Measurements from ENCODE around the gene ABHD2.

The ABHD2 gene

DNA sequence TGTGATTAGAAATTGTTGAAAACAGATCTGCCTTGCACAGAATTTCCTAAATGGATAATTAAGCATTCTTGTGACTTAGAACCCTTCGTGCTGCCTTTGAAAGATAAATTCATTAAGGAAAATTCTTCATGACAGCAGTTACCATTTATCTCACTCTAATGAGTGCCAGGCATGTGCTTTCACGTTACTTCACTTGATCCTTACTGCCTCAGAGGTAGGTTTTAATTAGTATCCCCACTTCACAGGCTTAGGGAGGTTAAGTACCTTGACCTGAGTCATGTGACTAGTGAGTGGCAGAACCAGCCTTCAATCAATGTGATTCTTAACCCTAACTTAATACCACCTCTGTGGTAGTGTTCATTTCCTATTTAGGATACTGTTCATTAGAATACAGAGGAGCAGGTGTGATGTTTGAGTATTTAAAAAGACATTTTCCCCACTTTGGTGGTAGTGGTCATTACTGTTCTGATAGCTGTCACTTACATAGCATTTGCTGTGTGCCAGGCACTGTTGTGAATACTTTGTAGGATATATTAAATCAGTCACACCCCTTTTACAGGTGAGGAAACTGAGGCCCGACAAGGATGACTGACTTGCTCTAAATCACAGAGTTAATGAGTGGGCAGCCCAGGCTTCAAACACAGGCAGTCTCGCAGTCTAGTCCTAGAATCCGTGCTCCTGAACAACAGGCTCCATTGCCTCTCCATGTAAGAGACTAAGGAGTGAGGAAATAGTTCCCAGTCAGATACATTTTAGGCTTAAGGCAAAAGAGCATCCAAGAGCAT is 75.2 kb downstream of the ABHD2 start:
- Histone ChIP-seq H4K20me1 (ENCODE audit: control insufficient read depth, insufficient read depth, low read depth, low read length) (no peaks in the 10 kb centered on the region), H3K27me3 (ENCODE audit: control insufficient read depth, low read length) (no peaks in the 10 kb centered on the region), H3K27ac (ENCODE audit: low read depth, low read length) (no peak overlapping the region), H3K4me2 (ENCODE audit: low read length) (no peak overlapping the region), H3F3A (ENCODE audit: control insufficient read depth, insufficient read depth) (no peaks in the 10 kb centered on the region), H3K36me3 (ENCODE audit: control insufficient read depth, low read length) (no peaks in the 10 kb centered on the region), H3K79me2 (ENCODE audit: control insufficient read depth, low read length) (no peaks in the 10 kb centered on the region), H3K4me1 (ENCODE audit: control insufficient read depth, low read length) (no peaks in the 10 kb centered on the region), H3K4me3 (ENCODE audit: low read length) (no peak overlapping the region), H3K9me3 (ENCODE audit: control insufficient read depth, insufficient read depth, low read length) (no peaks in the 10 kb centered on the region), H3K9me2 (replicated peaks; ENCODE audit: control insufficient read depth, low read length) (no peaks in the 10 kb centered on the region)
- no peak for TF ChIP-seq EZH2phosphoT487 (IDR thresholded peaks at IDR 0.05; ENCODE audit: borderline replicate concordance, low read length)
- TF ChIP-seq, protein P1, sequence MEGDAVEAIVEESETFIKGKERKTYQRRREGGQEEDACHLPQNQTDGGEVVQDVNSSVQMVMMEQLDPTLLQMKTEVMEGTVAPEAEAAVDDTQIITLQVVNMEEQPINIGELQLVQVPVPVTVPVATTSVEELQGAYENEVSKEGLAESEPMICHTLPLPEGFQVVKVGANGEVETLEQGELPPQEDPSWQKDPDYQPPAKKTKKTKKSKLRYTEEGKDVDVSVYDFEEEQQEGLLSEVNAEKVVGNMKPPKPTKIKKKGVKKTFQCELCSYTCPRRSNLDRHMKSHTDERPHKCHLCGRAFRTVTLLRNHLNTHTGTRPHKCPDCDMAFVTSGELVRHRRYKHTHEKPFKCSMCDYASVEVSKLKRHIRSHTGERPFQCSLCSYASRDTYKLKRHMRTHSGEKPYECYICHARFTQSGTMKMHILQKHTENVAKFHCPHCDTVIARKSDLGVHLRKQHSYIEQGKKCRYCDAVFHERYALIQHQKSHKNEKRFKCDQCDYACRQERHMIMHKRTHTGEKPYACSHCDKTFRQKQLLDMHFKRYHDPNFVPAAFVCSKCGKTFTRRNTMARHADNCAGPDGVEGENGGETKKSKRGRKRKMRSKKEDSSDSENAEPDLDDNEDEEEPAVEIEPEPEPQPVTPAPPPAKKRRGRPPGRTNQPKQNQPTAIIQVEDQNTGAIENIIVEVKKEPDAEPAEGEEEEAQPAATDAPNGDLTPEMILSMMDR (IDR thresholded peaks at IDR 0.05; ENCODE audit: low read depth, low read length, poor library complexity, severe bottlenecking) = no peak

DNA sequence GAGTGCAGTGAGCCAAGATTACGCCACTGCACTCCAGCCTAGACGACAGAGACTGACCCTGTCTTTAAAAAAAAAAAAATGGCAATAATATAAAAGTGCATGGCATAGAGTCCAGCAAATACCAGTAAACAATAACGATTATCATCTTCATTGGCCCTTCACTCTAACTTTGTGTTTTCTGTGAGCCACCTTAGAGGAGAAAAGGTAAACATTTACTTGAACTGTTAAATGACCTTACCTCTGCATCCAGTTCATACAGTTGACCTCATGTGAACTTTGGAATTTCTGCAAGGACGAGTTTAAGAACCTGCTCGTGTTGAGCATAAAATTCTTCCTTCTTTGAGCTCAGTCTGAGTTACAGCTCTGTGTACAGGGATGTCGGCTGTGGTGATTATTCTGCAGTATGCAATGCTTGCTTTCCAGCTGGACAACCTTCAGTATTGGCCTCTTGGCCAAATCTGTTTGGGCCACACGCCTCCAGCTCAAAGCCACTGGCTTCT is 76.5 kb downstream of the ABHD2 start:
- no peaks in the 10 kb centered on the region for H3K36me3 ChIP-seq (ENCODE audit: control insufficient read depth, low read length)
- no peak overlapping the region for H3K4me3 ChIP-seq (ENCODE audit: low read length)
- H3F3A ChIP-seq (ENCODE audit: control insufficient read depth, insufficient read depth) = no peaks in the 10 kb centered on the region
- H3K4me1 ChIP-seq (ENCODE audit: control insufficient read depth, low read length) = no peaks in the 10 kb centered on the region
- no peak overlapping the region for H3K27ac ChIP-seq (ENCODE audit: low read depth, low read length)
- H3K27me3 ChIP-seq (ENCODE audit: control insufficient read depth, low read length) = no peaks in the 10 kb centered on the region
- no peaks in the 10 kb centered on the region for H3K79me2 ChIP-seq (ENCODE audit: control insufficient read depth, low read length)
- H4K20me1 ChIP-seq (ENCODE audit: control insufficient read depth, insufficient read depth, low read depth, low read length) = no peaks in the 10 kb centered on the region
- H3K4me2 ChIP-seq (ENCODE audit: low read length) = no peak overlapping the region
- no peaks in the 10 kb centered on the region for H3K9me3 ChIP-seq (ENCODE audit: control insufficient read depth, insufficient read depth, low read length)
- no peaks in the 10 kb centered on the region for H3K9me2 ChIP-seq (replicated peaks; ENCODE audit: control insufficient read depth, low read length)
- no peak for TF ChIP-seq EZH2phosphoT487 (IDR thresholded peaks at IDR 0.05; ENCODE audit: borderline replicate concordance, low read length)
- TF ChIP-seq, protein P1 (IDR thresholded peaks at IDR 0.05; ENCODE audit: low read depth, low read length, poor library complexity, severe bottlenecking) = no peak

DNA sequence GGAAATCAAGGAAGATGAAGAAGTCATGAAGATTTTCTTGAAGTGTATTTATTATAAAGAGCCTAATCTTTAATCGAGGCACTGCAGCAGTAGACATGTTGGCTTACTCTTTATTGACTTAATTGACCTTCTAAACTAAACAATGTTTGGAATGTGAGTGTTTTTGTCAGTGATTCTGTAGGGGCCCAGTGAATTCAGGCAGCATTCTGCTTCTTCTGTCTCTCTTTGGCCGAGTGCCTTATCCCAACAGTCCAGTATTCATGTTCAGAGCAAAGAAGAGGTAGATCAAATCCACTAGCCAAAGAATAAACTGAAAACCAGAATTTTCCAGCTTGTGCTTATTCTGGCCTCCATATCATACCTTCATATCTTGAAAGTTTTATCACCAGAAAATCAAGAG is 77.4 kb downstream of the ABHD2 start:
- TF ChIP-seq EZH2phosphoT487 (IDR thresholded peaks at IDR 0.05; ENCODE audit: borderline replicate concordance, low read length) = no peak
- TF ChIP-seq, protein P1 (IDR thresholded peaks at IDR 0.05; ENCODE audit: low read depth, low read length, poor library complexity, severe bottlenecking) = no peak
- Histone ChIP-seq H3F3A (ENCODE audit: control insufficient read depth, insufficient read depth) (no peaks in the 10 kb centered on the region), H3K27ac (ENCODE audit: low read depth, low read length) (no peak overlapping the region), H3K36me3 (ENCODE audit: control insufficient read depth, low read length) (no peaks in the 10 kb centered on the region), H3K9me3 (ENCODE audit: control insufficient read depth, insufficient read depth, low read length) (no peaks in the 10 kb centered on the region), H3K9me2 (replicated peaks; ENCODE audit: control insufficient read depth, low read length) (no peaks in the 10 kb centered on the region), H3K27me3 (ENCODE audit: control insufficient read depth, low read length) (no peaks in the 10 kb centered on the region), H3K4me1 (ENCODE audit: control insufficient read depth, low read length) (no peaks in the 10 kb centered on the region), H3K4me2 (ENCODE audit: low read length) (no peak overlapping the region), H3K4me3 (ENCODE audit: low read length) (no peak overlapping the region), H3K79me2 (ENCODE audit: control insufficient read depth, low read length) (no peaks in the 10 kb centered on the region), H4K20me1 (ENCODE audit: control insufficient read depth, insufficient read depth, low read depth, low read length) (no peaks in the 10 kb centered on the region)

All from DOHH2 (cell line).